ENCODE measurements around the gene CHRNA3.

DNA sequence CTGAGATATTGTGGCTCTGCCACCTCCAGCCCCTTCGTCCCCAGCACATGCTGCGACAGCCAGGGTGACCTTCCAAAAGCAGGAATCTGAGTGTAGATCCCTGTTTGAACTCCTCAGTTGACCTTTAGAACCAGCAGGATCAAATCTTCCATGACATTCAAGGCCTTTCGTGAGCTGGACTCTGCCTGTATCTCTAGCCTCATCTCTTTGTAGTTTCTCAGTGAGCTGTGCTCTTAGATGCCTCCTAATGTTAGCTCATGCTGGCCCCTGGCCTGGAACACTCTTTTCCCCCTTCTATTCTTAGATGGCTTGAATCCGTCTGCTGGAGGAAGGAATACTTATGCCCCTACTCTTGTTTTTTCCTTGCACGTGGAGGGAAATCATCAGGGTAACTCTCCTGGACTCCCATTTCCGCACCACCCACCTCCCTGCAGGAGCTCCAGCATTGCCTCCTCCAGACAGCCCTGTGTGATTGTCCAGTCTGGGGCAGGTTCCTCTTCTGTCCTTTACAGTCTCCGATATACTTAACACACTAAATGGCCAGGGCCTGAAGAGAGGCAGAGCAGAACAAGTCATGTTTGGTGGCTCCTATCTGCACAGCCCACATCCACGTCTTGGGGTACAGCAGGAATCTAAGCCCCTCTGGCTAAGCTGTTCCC, 46.9 kb upstream of the CHRNA3 start:
- TF ChIP-seq, protein P1, sequence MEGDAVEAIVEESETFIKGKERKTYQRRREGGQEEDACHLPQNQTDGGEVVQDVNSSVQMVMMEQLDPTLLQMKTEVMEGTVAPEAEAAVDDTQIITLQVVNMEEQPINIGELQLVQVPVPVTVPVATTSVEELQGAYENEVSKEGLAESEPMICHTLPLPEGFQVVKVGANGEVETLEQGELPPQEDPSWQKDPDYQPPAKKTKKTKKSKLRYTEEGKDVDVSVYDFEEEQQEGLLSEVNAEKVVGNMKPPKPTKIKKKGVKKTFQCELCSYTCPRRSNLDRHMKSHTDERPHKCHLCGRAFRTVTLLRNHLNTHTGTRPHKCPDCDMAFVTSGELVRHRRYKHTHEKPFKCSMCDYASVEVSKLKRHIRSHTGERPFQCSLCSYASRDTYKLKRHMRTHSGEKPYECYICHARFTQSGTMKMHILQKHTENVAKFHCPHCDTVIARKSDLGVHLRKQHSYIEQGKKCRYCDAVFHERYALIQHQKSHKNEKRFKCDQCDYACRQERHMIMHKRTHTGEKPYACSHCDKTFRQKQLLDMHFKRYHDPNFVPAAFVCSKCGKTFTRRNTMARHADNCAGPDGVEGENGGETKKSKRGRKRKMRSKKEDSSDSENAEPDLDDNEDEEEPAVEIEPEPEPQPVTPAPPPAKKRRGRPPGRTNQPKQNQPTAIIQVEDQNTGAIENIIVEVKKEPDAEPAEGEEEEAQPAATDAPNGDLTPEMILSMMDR (IDR thresholded peaks at IDR 0.05): no peak
- no peak for TF ChIP-seq POLR2AphosphoS5 (IDR thresholded peaks at IDR 0.05; ENCODE audit: insufficient read depth in 1 of 2, low read depth in 1 of 2)

Data from vagina (tissue), 2 donors.